Muscle of leg (tissue), 11 donors: ENCODE data around the gene UBTF. TPM values are rescaled to one million over a fixed set of nuclear protein-coding genes. Genes with fewer than 3 reads are reported as not detected.

Source experiments
- DNase-seq: peaks from one replicate; pipeline ENCODE4 v3.0.0; 2013
- H3K27ac ChIP-seq: one replicate; pipeline ENCODE4 v1.5.1; 2013; ENCODE audit warnings: mild to moderate bottlenecking, low read length, control low read depth
- H3K27me3 ChIP-seq: one replicate; pipeline ENCODE4 v1.6.1; 2013; ENCODE audit warnings: low read length; ENCODE audit not compliant: control insufficient read depth, insufficient read depth
- H3K36me3 ChIP-seq: one replicate; pipeline ENCODE4 v1.6.1; 2013; ENCODE audit warnings: low read length; ENCODE audit not compliant: control insufficient read depth, insufficient read depth
- H3K4me1 ChIP-seq: one replicate; pipeline ENCODE4 v1.6.1; 2013; ENCODE audit warnings: low read length; ENCODE audit not compliant: control insufficient read depth, insufficient read depth
- H3K4me3 ChIP-seq: one replicate; pipeline ENCODE4 v1.5.1; 2013; ENCODE audit warnings: low read length, control low read depth
- H3K9me3 ChIP-seq: replicated peaks from 2 replicates; pipeline ENCODE4 v1.6.1; 2013; ENCODE audit warnings: low read depth, low read length; ENCODE audit not compliant: control insufficient read depth
- WGBS: methylation state at CpG from one replicate; pipeline ENCODE4 v1.1.5; 2013; ENCODE audit warnings: missing lambda C conversion rate; ENCODE audit not compliant: insufficient coverage; 5-methylcytosine and 5-hydroxymethylcytosine counted together
- polyA plus RNA-seq, 8 donors: library from polyadenylated mRNA; unstranded; fragments of 120-200 nt; gene quantifications; one replicate each; pipeline versions ENCODE4 v1.2.1 to v1.2.3, GENCODE V29; 2013; ENCODE audit warnings: inconsistent platforms in 1 of 8, low replicate concordance in 1 of 8; ENCODE audit not compliant: insufficient read length in 8 of 8, insufficient read depth in 1 of 8
- total RNA-seq: library from RNA; stranded (reverse); fragments of 120-200 nt; gene quantifications from one replicate; pipeline ENCODE4 v1.2.4, GENCODE V29; 2013

The UBTF gene
- total and polyA plus RNA-seq, 9 donors, result 54.3 to 88.6 (median 74.2) TPM

GRCh38 chr17:44223541-44224071 lies 4.1 kb upstream of the UBTF start:
- H3K4me1 ChIP-seq, result peaks cover 19% of the 10 kb centered on the region
- WGBS, result 18% methylated on average over 3 of the region's 7 CpGs
- no peaks in the 10 kb centered on the region for H3K9me3 ChIP-seq
- H3K4me3 ChIP-seq, result no peak overlapping the region
- H3K27ac ChIP-seq, result peak overlapping the region; percentile 83
- H3K36me3 ChIP-seq, result no peaks in the 10 kb centered on the region
- no peaks in the 10 kb centered on the region for H3K27me3 ChIP-seq
- peak; percentile 64 for DNase-seq

GRCh38 chr17:44222112-44222869 lies 2.8 kb upstream of the UBTF start:
- Histone ChIP-seq H3K27ac (peak overlapping the region; percentile 83), H3K4me3 (peak overlapping the region; percentile 43), H3K9me3 (no peaks in the 10 kb centered on the region), H3K27me3 (no peaks in the 10 kb centered on the region), H3K4me1 (peaks cover 29% of the 10 kb centered on the region), H3K36me3 (peaks cover 8% of the 10 kb centered on the region)
- peak; percentile 84 for DNase-seq
- 0% methylated on average over 31 of the region's 36 CpGs for WGBS

GRCh38 chr17:44221862-44222111 lies 2.3 kb upstream of the UBTF start:
- Histone ChIP-seq H3K4me1 (peaks cover 34% of the 10 kb centered on the region), H3K4me3 (peak overlapping the region; percentile 43), H3K27ac (peak overlapping the region; percentile 83), H3K36me3 (peaks cover 13% of the 10 kb centered on the region), H3K9me3 (no peaks in the 10 kb centered on the region), H3K27me3 (no peaks in the 10 kb centered on the region)
- 0% methylated on average over 10 of the region's 17 CpGs for WGBS
- DNase-seq, result no peak

- H3K36me3 ChIP-seq, result peaks cover 18% of the 10 kb centered on the region
- 0% methylated on average over 34 of the region's 54 CpGs for WGBS
- peak overlapping the region; percentile 83 for H3K27ac ChIP-seq
- H3K4me3 ChIP-seq, result peak overlapping the region; percentile 43
- H3K9me3 ChIP-seq, result no peaks in the 10 kb centered on the region
- peak; percentile 95 for DNase-seq
- peaks cover 36% of the 10 kb centered on the region for H3K4me1 ChIP-seq
- H3K27me3 ChIP-seq, result no peaks in the 10 kb centered on the region
Observed at GRCh38 chr17:44221084-44221861, 1.8 kb upstream of the UBTF start.

GRCh38 chr17:44220213-44221083 lies 973 bp upstream of the UBTF start:
- Histone ChIP-seq H3K27me3 (no peaks in the 10 kb centered on the region), H3K9me3 (no peaks in the 10 kb centered on the region), H3K4me1 (peaks cover 36% of the 10 kb centered on the region), H3K27ac (peak overlapping the region; percentile 83), H3K4me3 (peak overlapping the region; percentile 80), H3K36me3 (peaks cover 26% of the 10 kb centered on the region)
- DNase-seq, result peak; percentile 86
- WGBS, result under 1% methylated on average over 85 of the region's 108 CpGs

- under 1% methylated on average over 70 of the region's 73 CpGs for WGBS
- H3K4me1 ChIP-seq, result peaks cover 36% of the 10 kb centered on the region
Observed at GRCh38 chr17:44219108-44219615, 313 bp downstream of the UBTF start.

GRCh38 chr17:44218344-44219107 lies 949 bp downstream of the UBTF start:
- peaks cover 45% of the 10 kb centered on the region for H3K36me3 ChIP-seq
- no peaks in the 10 kb centered on the region for H3K9me3 ChIP-seq
- H3K4me1 ChIP-seq, result peaks cover 31% of the 10 kb centered on the region
- H3K27me3 ChIP-seq, result no peaks in the 10 kb centered on the region
- H3K4me3 ChIP-seq, result peak overlapping the region; percentile 48
- H3K27ac ChIP-seq, result peak overlapping the region; percentile 76
- WGBS, result under 1% methylated on average over 49 of the region's 89 CpGs
- DNase-seq, result peak; percentile 98

More at GRCh38 chr17:44219108-44219615, 313 bp downstream of the UBTF start:
- Histone ChIP-seq H3K4me3 (peak overlapping the region; percentile 35), H3K27ac (peak overlapping the region; percentile 55), H3K36me3 (peaks cover 39% of the 10 kb centered on the region), H3K27me3 (no peaks in the 10 kb centered on the region), H3K9me3 (no peaks in the 10 kb centered on the region)
- peak; percentile 91 for DNase-seq

- H3K27me3 ChIP-seq, result no peaks in the 10 kb centered on the region
- peaks cover 52% of the 10 kb centered on the region for H3K36me3 ChIP-seq
- DNase-seq, result no peak
- H3K9me3 ChIP-seq, result no peaks in the 10 kb centered on the region
- 9% methylated on average over 6 of the region's 10 CpGs for WGBS
- H3K4me3 ChIP-seq, result peak overlapping the region; percentile 48
- H3K27ac ChIP-seq, result peak overlapping the region; percentile 76
- H3K4me1 ChIP-seq, result peaks cover 32% of the 10 kb centered on the region
Observed at GRCh38 chr17:44217738-44218343, 1.6 kb downstream of the UBTF start.

GRCh38 chr17:44216694-44217093 lies 2.8 kb downstream of the UBTF start:
- Histone ChIP-seq H3K4me3 (no peak overlapping the region), H3K9me3 (no peaks in the 10 kb centered on the region), H3K27me3 (no peaks in the 10 kb centered on the region), H3K36me3 (peaks cover 60% of the 10 kb centered on the region), H3K4me1 (peaks cover 29% of the 10 kb centered on the region), H3K27ac (no peak overlapping the region)
- DNase-seq, result peak; percentile 3
- WGBS, result 81% methylated on average over 3 of the region's 5 CpGs
